DND-41 (cell line): ENCODE measurements around the gene MAGEB4.

Experiments
- ATAC-seq: fragments of 200-7000 bp; cut with Tn5 transposase; 3 replicates; pipeline ENCODE4 v1.9.1; 2021; ENCODE audit warnings: low read depth; ENCODE audit not compliant: insufficient read depth
- DNase-seq: peaks from one replicate; pipeline ENCODE4 v3.0.0-alpha.2; 2020
- H2AFZ ChIP-seq: 2 replicates; pipeline ENCODE4 v1.6.0; 2012; ENCODE audit warnings: low read depth, low read length
- H3K27ac ChIP-seq: 2 replicates; pipeline ENCODE4 v1.5.1; 2012; ENCODE audit warnings: low read length, inconsistent platforms
- H3K27me3 ChIP-seq: fragments of 200-600 bp; sonication (generic); 2 replicates; pipeline ENCODE4 v1.6.0; 2012; ENCODE audit warnings: low read length, mild to moderate bottlenecking, inconsistent platforms; ENCODE audit not compliant: insufficient read depth, poor library complexity
- H3K36me3 ChIP-seq: 2 replicates; pipeline ENCODE4 v1.5.1; 2012; ENCODE audit warnings: low read length, inconsistent platforms; ENCODE audit not compliant: insufficient read depth
- H3K4me1 ChIP-seq: 2 replicates; pipeline ENCODE4 v1.5.1; 2012; ENCODE audit warnings: mild to moderate bottlenecking, low read length; ENCODE audit not compliant: insufficient read depth
- H3K4me2 ChIP-seq: 2 replicates; pipeline ENCODE4 v1.6.0; 2012; ENCODE audit warnings: mild to moderate bottlenecking, moderate library complexity, low read length, inconsistent platforms; ENCODE audit not compliant: insufficient read depth
- H3K4me3 ChIP-seq, 2 experiments: fragments of 200-600 bp in 1 of 2; shearing (Covaris generic) in 1 of 2; 2 replicates each; pipeline ENCODE4 v1.5.1; 2012 to 2016; ENCODE audit warnings: inconsistent platforms in 2 of 2, low read length in 2 of 2, mild to moderate bottlenecking in 2 of 2, low read depth in 1 of 2, moderate library complexity in 1 of 2
- H3K79me2 ChIP-seq: 2 replicates; pipeline ENCODE4 v1.6.0; 2012; ENCODE audit warnings: low read length, inconsistent platforms; ENCODE audit not compliant: insufficient read depth
- H3K9ac ChIP-seq: 2 replicates; pipeline ENCODE4 v1.6.0; 2012; ENCODE audit warnings: low read depth, mild to moderate bottlenecking, inconsistent platforms, low read length, moderate library complexity
- H3K9me3 ChIP-seq: 2 replicates; pipeline ENCODE4 v1.5.1; 2012; ENCODE audit warnings: low read length, moderate library complexity, mild to moderate bottlenecking, inconsistent platforms; ENCODE audit not compliant: insufficient read depth, severe bottlenecking
- H4K20me1 ChIP-seq: 2 replicates; pipeline ENCODE4 v1.6.0; 2012; ENCODE audit warnings: low read length; ENCODE audit not compliant: insufficient read depth
- CTCF ChIP-seq: IDR thresholded peaks from 2 replicates; pipeline ENCODE4 v1.5.1; 2012; ENCODE audit warnings: borderline replicate concordance, low read length, moderate library complexity, mild to moderate bottlenecking; ENCODE audit not compliant: poor library complexity, severe bottlenecking; ENCODE audit errors: extremely low read depth
- EZH2 ChIP-seq: IDR thresholded peaks from 3 replicates; pipeline ENCODE4 v1.6.1; 2012; ENCODE audit warnings: borderline replicate concordance, low read depth, mild to moderate bottlenecking, moderate library complexity, low read length, inconsistent platforms; ENCODE audit not compliant: severe bottlenecking

The MAGEB4 gene

GRCh38 chrX:30246769-30247489 lies 5.1 kb downstream of the MAGEB4 start, which contains the start of gene MAGEB1:
Gene MAGEB1 (plus strand): TSS chrX:30247146. CDS start chrX:30250494, 3,348 bp downstream.
- ATAC-seq (no peak), DNase-seq (no peak)
- Histone ChIP-seq H4K20me1 (no peaks in the 10 kb centered on the region), H3K4me1 (no peaks in the 10 kb centered on the region), H3K9ac (no peak within 1 kb of the TSS), H3K79me2 (no peaks in the 10 kb centered on the region), H2AFZ (no peak within 1 kb of the TSS), H3K9me3 (no peaks in the 10 kb centered on the region), H3K27ac (no peak within 1 kb of the TSS), H3K4me3 (no peak within 1 kb of the TSS), H3K4me2 (no peak within 1 kb of the TSS), H3K27me3 (no peaks in the 10 kb centered on the region), H3K36me3 (no peaks in the 10 kb centered on the region)
- TF ChIP-seq EZH2, result no peak
- no peak for TF ChIP-seq CTCF

GRCh38 chrX:30248854-30249253 lies 7.1 kb downstream of the MAGEB4 start:
- DNase-seq, result no peak
- no peak overlapping the region for H3K27ac ChIP-seq
- H3K36me3 ChIP-seq, result no peaks in the 10 kb centered on the region
- H2AFZ ChIP-seq, result no peak overlapping the region
- no peak overlapping the region for H3K4me3 ChIP-seq
- no peak overlapping the region for H3K4me2 ChIP-seq
- no peaks in the 10 kb centered on the region for H3K9me3 ChIP-seq
- H3K9ac ChIP-seq, result no peak overlapping the region
- no peaks in the 10 kb centered on the region for H3K27me3 ChIP-seq
- no peaks in the 10 kb centered on the region for H3K4me1 ChIP-seq
- no peak for ATAC-seq
- H4K20me1 ChIP-seq, result no peaks in the 10 kb centered on the region
- TF ChIP-seq CTCF (no peak), EZH2 (no peak)
- H3K79me2 ChIP-seq, result no peaks in the 10 kb centered on the region

GRCh38 chrX:30253257-30253656 lies 11.5 kb downstream of the MAGEB4 start:
- Histone ChIP-seq H4K20me1 (no peaks in the 10 kb centered on the region), H3K4me2 (no peak overlapping the region), H3K9ac (no peak overlapping the region), H3K27me3 (no peaks in the 10 kb centered on the region), H3K4me1 (no peaks in the 10 kb centered on the region), H3K79me2 (no peaks in the 10 kb centered on the region), H3K36me3 (no peaks in the 10 kb centered on the region), H2AFZ (no peak overlapping the region), H3K4me3 (no peak overlapping the region), H3K9me3 (no peaks in the 10 kb centered on the region), H3K27ac (no peak overlapping the region)
- no peak for ATAC-seq
- DNase-seq, result no peak
- TF ChIP-seq CTCF (no peak), EZH2 (no peak)
